Panc1 (cell line): Measurements from ENCODE around the gene DCC. TPM values are rescaled to one million over a fixed set of nuclear protein-coding genes. Genes with fewer than 3 reads are reported as not detected.

ENCODE experiments used
- ATAC-seq: fragments of 200-7000 bp; cut with Tn5 transposase; 2 replicates; pipeline ENCODE4 v1.9.1; 2020; ENCODE audit warnings: mild to moderate bottlenecking, moderate library complexity
- BruUV-seq: library from RNA; stranded (reverse); fragments of 400-500 nt; replicated peaks from 2 replicates; lab custom pipeline; 2021; lab: Mats Ljungman, UMichigan
- CTCF ChIA-PET: fragments of 300-600 bp; sonication (Branson Sonifier 250); formaldehyde crosslinking; loops from one replicate; lab custom pipeline; 2022; ENCODE audit warnings: antibody characterized with exemption; lab: Charles Lee
- POLR2A ChIA-PET: fragments of 300-600 bp; sonication (Branson Sonifier 250); formaldehyde crosslinking; loops from one replicate; lab custom pipeline; 2022; ENCODE audit warnings: antibody characterized with exemption; lab: Charles Lee
- DNase-seq: peaks from one replicate; pipeline ENCODE4 v3.0.0-alpha.2; 2010; ENCODE audit warnings: low read depth, low spot score
- H3K27ac ChIP-seq: 2 replicates; pipeline ENCODE4 v1.5.1; 2011; ENCODE audit warnings: mild to moderate bottlenecking, low read length, inconsistent platforms
- H3K27me3 ChIP-seq: fragments of 200-500 bp; sonication (Bioruptor generic); 2 replicates; pipeline ENCODE4 v1.6.0; 2014; ENCODE audit warnings: low read length, inconsistent platforms; ENCODE audit not compliant: control insufficient read depth, insufficient read depth
- H3K36me3 ChIP-seq: fragments of 200-500 bp; sonication (Bioruptor generic); 2 replicates; pipeline ENCODE4 v1.5.1; 2014; ENCODE audit warnings: inconsistent platforms, mild to moderate bottlenecking, low read length, moderate library complexity; ENCODE audit not compliant: control insufficient read depth, insufficient read depth
- H3K4me1 ChIP-seq: 2 replicates; pipeline ENCODE4 v1.5.1; 2011; ENCODE audit warnings: inconsistent platforms, mild to moderate bottlenecking, low read length, moderate library complexity; ENCODE audit not compliant: control insufficient read depth, insufficient read depth
- H3K4me3 ChIP-seq, 2 experiments: 2 replicates each; pipeline ENCODE4 v1.5.1; 2011 to 2012; ENCODE audit warnings: low read depth in 2 of 2, low read length in 2 of 2, mild to moderate bottlenecking in 2 of 2, inconsistent platforms in 1 of 2, moderate library complexity in 1 of 2
- H3K9me3 ChIP-seq: fragments of 200-500 bp; sonication (Bioruptor generic); 2 replicates; pipeline ENCODE4 v1.5.1; 2014; ENCODE audit warnings: low read depth, mild to moderate bottlenecking, inconsistent platforms, low read length, moderate library complexity; ENCODE audit not compliant: control insufficient read depth, insufficient read depth
- POLR2AphosphoS5 ChIP-seq: IDR thresholded peaks from 2 replicates; pipeline ENCODE4 v1.6.1; 2012; ENCODE audit warnings: mild to moderate bottlenecking, low read depth, low read length, moderate library complexity
- SIN3A ChIP-seq: IDR thresholded peaks from 2 replicates; pipeline ENCODE4 v1.6.1; 2012; ENCODE audit warnings: low read depth, mild to moderate bottlenecking, low read length, moderate library complexity, borderline replicate concordance; ENCODE audit not compliant: insufficient read depth
- TCF7L2 ChIP-seq: IDR thresholded peaks from 2 replicates; pipeline ENCODE4 v1.6.1; 2011; ENCODE audit warnings: mild to moderate bottlenecking, low read depth, low read length, inconsistent platforms
- in situ Hi-C: cut with HindIII; loops from 2 replicates; pipeline ENCODE4 v1.10.0; 2016; ENCODE audit warnings: low sequenced_read_pairs, low pct_unique_long_range_greater_than_20kb
- intact Hi-C: fragments of 100-400 bp; cut with micrococcal nuclease; formaldehyde crosslinking; loops from one replicate; pipeline ENCODE4 v1.10.0; 2022; ENCODE audit not compliant: unreplicated experiment
- total RNA-seq: library from RNA; stranded (reverse); gene quantifications from one replicate; pipeline ENCODE4 v1.2.1, GENCODE V29; 2021; ENCODE audit not compliant: unreplicated experiment
- TF ChIP-seq, protein P1 (sequence below): fragments of 450-650 bp; IDR thresholded peaks from 2 replicates; pipeline ENCODE4 v1.5.1; 2017; ENCODE audit warnings: mild to moderate bottlenecking
- TF ChIP-seq, protein P2 (sequence below), 2 experiments: IDR thresholded peaks; 2 replicates each; pipeline ENCODE4 v1.6.1; 2011 to 2012; ENCODE audit warnings: low read depth in 2 of 2, control low read depth in 1 of 2, low read length in 1 of 2, mild to moderate bottlenecking in 1 of 2, moderate library complexity in 1 of 2; ENCODE audit not compliant: insufficient read depth in 1 of 2

The DCC gene
- total RNA-seq, 1 experiment from 2014 or later = not detected

DNA sequence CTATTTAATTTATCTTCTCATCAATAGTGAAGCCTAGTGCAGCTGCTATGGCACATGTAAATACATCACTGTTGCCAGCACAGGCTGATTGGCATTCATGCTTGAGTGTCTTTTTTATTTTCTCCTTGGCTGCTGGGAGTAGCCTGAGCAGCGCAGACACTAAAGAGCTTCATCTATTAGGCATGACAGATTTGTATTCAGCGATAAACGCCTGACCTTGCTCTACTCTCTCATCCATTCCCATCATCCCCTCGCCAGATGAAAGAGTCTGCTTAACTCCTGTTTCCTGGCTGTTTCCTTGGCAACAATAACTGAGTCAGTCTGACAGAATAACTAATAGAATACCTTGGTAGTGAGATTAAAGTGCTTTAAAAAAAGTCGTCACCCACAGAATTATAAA lies 753.6 kb downstream of the DCC start:
- no peaks in the 10 kb centered on the region for H3K4me1 ChIP-seq
- H3K27ac ChIP-seq = no peak overlapping the region
- in situ Hi-C loops = no loop called here
- intact Hi-C loops = no loop called here
- TF ChIP-seq TCF7L2 = no peak
- TF ChIP-seq, protein P1, sequence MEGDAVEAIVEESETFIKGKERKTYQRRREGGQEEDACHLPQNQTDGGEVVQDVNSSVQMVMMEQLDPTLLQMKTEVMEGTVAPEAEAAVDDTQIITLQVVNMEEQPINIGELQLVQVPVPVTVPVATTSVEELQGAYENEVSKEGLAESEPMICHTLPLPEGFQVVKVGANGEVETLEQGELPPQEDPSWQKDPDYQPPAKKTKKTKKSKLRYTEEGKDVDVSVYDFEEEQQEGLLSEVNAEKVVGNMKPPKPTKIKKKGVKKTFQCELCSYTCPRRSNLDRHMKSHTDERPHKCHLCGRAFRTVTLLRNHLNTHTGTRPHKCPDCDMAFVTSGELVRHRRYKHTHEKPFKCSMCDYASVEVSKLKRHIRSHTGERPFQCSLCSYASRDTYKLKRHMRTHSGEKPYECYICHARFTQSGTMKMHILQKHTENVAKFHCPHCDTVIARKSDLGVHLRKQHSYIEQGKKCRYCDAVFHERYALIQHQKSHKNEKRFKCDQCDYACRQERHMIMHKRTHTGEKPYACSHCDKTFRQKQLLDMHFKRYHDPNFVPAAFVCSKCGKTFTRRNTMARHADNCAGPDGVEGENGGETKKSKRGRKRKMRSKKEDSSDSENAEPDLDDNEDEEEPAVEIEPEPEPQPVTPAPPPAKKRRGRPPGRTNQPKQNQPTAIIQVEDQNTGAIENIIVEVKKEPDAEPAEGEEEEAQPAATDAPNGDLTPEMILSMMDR = no peak
- TF ChIP-seq SIN3A = no peak
- TF ChIP-seq, protein P2, sequence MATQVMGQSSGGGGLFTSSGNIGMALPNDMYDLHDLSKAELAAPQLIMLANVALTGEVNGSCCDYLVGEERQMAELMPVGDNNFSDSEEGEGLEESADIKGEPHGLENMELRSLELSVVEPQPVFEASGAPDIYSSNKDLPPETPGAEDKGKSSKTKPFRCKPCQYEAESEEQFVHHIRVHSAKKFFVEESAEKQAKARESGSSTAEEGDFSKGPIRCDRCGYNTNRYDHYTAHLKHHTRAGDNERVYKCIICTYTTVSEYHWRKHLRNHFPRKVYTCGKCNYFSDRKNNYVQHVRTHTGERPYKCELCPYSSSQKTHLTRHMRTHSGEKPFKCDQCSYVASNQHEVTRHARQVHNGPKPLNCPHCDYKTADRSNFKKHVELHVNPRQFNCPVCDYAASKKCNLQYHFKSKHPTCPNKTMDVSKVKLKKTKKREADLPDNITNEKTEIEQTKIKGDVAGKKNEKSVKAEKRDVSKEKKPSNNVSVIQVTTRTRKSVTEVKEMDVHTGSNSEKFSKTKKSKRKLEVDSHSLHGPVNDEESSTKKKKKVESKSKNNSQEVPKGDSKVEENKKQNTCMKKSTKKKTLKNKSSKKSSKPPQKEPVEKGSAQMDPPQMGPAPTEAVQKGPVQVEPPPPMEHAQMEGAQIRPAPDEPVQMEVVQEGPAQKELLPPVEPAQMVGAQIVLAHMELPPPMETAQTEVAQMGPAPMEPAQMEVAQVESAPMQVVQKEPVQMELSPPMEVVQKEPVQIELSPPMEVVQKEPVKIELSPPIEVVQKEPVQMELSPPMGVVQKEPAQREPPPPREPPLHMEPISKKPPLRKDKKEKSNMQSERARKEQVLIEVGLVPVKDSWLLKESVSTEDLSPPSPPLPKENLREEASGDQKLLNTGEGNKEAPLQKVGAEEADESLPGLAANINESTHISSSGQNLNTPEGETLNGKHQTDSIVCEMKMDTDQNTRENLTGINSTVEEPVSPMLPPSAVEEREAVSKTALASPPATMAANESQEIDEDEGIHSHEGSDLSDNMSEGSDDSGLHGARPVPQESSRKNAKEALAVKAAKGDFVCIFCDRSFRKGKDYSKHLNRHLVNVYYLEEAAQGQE (IDR thresholded peaks at IDR 0.05; ENCODE audit: insufficient read depth in 1 of 2, low read depth in 2 of 2, low read length in 1 of 2) = no peak
- no peak for TF ChIP-seq POLR2AphosphoS5
- no peak for ATAC-seq
- H3K27me3 ChIP-seq = no peaks in the 10 kb centered on the region
- ChIA-PET CTCF (no interaction called here), POLR2A (no interaction called here)
- no peaks in the 10 kb centered on the region for H3K9me3 ChIP-seq
- no peak overlapping the region for H3K4me3 ChIP-seq
- H3K36me3 ChIP-seq = no peaks in the 10 kb centered on the region
- BruUV-seq = no TSS peak
- DNase-seq = no peak

DNA sequence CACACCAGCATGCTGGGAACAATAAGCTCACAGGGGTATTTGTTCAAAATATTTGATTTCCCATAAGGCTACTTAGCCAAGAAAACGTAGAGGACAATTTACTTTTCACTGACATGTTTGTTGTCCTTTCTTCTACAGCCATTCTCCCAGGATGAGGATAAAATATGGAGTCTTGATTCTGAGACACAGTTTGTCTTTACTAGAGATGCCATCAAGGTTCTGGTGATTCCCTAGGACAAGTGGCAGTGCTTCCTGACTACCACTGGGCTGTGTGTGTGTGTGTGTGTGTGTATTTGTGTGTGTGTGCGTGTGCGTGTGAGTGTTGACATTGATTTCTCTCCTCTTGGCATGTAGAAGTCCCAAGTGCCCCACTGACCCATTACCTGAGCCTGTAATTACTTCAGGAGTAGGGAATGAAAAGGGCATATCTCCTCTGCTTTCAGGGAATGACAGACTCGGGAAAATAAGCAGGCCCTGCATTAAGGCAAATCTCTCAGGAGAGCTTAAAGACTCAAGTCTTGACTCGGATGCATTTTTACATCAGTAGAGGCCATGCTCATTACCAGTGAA lies 761.6 kb downstream of the DCC start:
- ChIA-PET CTCF (no interaction called here), POLR2A (no interaction called here)
- no peak overlapping the region for H3K27ac ChIP-seq
- no TSS peak for BruUV-seq
- ATAC-seq (no peak), DNase-seq (no peak)
- no peaks in the 10 kb centered on the region for H3K4me1 ChIP-seq
- no peaks in the 10 kb centered on the region for H3K9me3 ChIP-seq
- intact Hi-C loops = no loop called here
- H3K27me3 ChIP-seq = no peaks in the 10 kb centered on the region
- no peak for TF ChIP-seq POLR2AphosphoS5
- TF ChIP-seq SIN3A = no peak
- TF ChIP-seq, protein P1 = no peak
- no peak for TF ChIP-seq TCF7L2
- TF ChIP-seq, protein P2 (IDR thresholded peaks at IDR 0.05; ENCODE audit: insufficient read depth in 1 of 2, low read depth in 2 of 2, low read length in 1 of 2) = no peak
- no peaks in the 10 kb centered on the region for H3K36me3 ChIP-seq
- in situ Hi-C loops = no loop called here
- H3K4me3 ChIP-seq = no peak overlapping the region
